PC-9 (cell line): Measurements from ENCODE around the gene SCRN3. TPM values are rescaled to one million over a fixed set of nuclear protein-coding genes. Genes with fewer than 3 reads are reported as not detected.

Source experiments
- BruUV-seq: library from RNA; stranded (reverse); fragments of 400-500 nt; replicated peaks from 2 replicates; lab custom pipeline; 2021; lab: Mats Ljungman, UMichigan
- CTCF ChIA-PET: fragments of 300-600 bp; sonication (Branson Sonifier 250); formaldehyde crosslinking; loops from one replicate; lab custom pipeline; 2022; ENCODE audit warnings: antibody characterized with exemption; lab: Charles Lee
- POLR2A ChIA-PET: fragments of 300-600 bp; sonication (Branson Sonifier 250); formaldehyde crosslinking; loops from one replicate; lab custom pipeline; 2022; ENCODE audit warnings: antibody characterized with exemption; ENCODE audit not compliant: unreplicated experiment; lab: Charles Lee
- DNase-seq, 2 experiments: peaks; one replicate each; pipeline versions ENCODE4 v3.0.0 to v3.0.0-alpha.2; 2015 to 2022; ENCODE audit warnings: mixed read lengths in 1 of 2
- H2AFZ ChIP-seq: fragments of 200-600 bp; sonication (generic); 2 replicates; pipeline ENCODE4 v1.8.1; 2017; ENCODE audit warnings: antibody characterized with exemption
- H3F3A ChIP-seq: fragments of 200-600 bp; sonication (generic); 2 replicates; pipeline ENCODE4 v1.8.1; 2017; ENCODE audit warnings: antibody characterized with exemption, mild to moderate bottlenecking, low read depth; ENCODE audit not compliant: insufficient read depth
- H3K27ac ChIP-seq: fragments of 200-600 bp; sonication (generic); 2 replicates; pipeline ENCODE4 v1.6.1; 2016; ENCODE audit warnings: mixed run types
- H3K27me3 ChIP-seq: fragments of 200-600 bp; sonication (generic); 2 replicates; pipeline ENCODE4 v1.6.1; 2016; ENCODE audit warnings: low read depth, mixed run types; ENCODE audit not compliant: insufficient read depth
- H3K36me3 ChIP-seq: fragments of 200-600 bp; sonication (generic); 2 replicates; pipeline ENCODE4 v1.6.1; 2016; ENCODE audit warnings: low read depth, mixed run types
- H3K4me1 ChIP-seq: fragments of 200-600 bp; sonication (generic); replicated peaks from 2 replicates; pipeline ENCODE4 v1.6.1; 2016; ENCODE audit warnings: mixed run types; ENCODE audit not compliant: insufficient read depth
- H3K4me2 ChIP-seq: fragments of 200-600 bp; sonication (generic); 2 replicates; pipeline ENCODE4 v1.6.1; 2017; ENCODE audit warnings: mixed run types
- H3K4me3 ChIP-seq: fragments of 200-600 bp; sonication (generic); 2 replicates; pipeline ENCODE4 v1.6.1; 2016; ENCODE audit warnings: mixed run types
- H3K79me2 ChIP-seq: fragments of 200-600 bp; sonication (generic); 2 replicates; pipeline ENCODE4 v1.6.1; 2017; ENCODE audit warnings: low read depth, mixed run types
- H3K9me2 ChIP-seq: fragments of 200-600 bp; sonication (generic); 2 replicates; pipeline ENCODE4 v1.8.1; 2017; ENCODE audit warnings: mild to moderate bottlenecking; ENCODE audit not compliant: insufficient read depth
- H3K9me3 ChIP-seq: fragments of 200-600 bp; sonication (generic); 2 replicates; pipeline ENCODE4 v1.8.1; 2016; ENCODE audit warnings: low read depth; ENCODE audit not compliant: insufficient read depth
- H4K20me1 ChIP-seq: fragments of 200-600 bp; sonication (generic); 2 replicates; pipeline ENCODE4 v1.8.1; 2017; ENCODE audit not compliant: insufficient read depth
- EZH2 ChIP-seq: fragments of 200-600 bp; sonication (generic); IDR thresholded peaks from 2 replicates; pipeline ENCODE4 v1.8.0; 2017; ENCODE audit warnings: antibody characterized with exemption, low read depth
- intact Hi-C: fragments of 100-400 bp; cut with micrococcal nuclease; formaldehyde crosslinking; loops from one replicate; pipeline ENCODE4 v1.10.0; 2022; ENCODE audit not compliant: unreplicated experiment
- total RNA-seq: library from RNA; stranded (reverse); gene quantifications from 2 replicates; pipeline ENCODE4 v1.2.3, GENCODE V29; 2021
- TF ChIP-seq, protein P1 (sequence below): fragments of 200-600 bp; sonication (generic); conservative IDR thresholded peaks from 2 replicates; pipeline ENCODE4 v1.6.1; 2017; ENCODE audit warnings: mixed run types, antibody characterized with exemption, mild to moderate bottlenecking, moderate library complexity

Gene SCRN3
- total RNA-seq, 1 experiment from 2014 or later: 28.7 TPM

DNA sequence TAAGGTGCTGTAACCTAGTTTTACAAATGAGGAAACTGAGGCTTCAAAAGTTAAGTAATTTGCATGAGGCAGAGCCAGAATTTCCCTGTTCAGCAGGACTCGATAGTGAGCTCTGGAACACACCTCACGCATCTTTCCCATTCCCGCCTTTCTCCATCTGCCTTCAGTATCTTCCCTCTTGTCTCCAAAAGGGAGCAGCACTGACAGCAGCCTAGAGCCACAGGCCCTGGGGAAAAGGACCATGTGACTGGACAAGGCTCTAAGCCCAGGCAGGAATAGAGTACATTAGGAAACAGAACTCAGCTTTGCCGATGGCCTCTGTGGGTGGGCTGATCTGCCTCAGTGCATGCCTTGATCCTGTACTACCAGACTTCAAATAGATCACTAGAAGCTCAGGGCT is 69.8 kb downstream of the SCRN3 start:
- Histone ChIP-seq H3K9me2 (no peaks in the 10 kb centered on the region), H3K4me3 (no peak overlapping the region), H3K9me3 (no peaks in the 10 kb centered on the region), H3K27me3 (no peaks in the 10 kb centered on the region), H3K27ac (no peak overlapping the region), H3F3A (no peaks in the 10 kb centered on the region), H3K4me2 (no peak overlapping the region), H3K79me2 (no peaks in the 10 kb centered on the region), H4K20me1 (no peaks in the 10 kb centered on the region), H3K36me3 (no peaks in the 10 kb centered on the region), H3K4me1 (no peaks in the 10 kb centered on the region), H2AFZ (no peak overlapping the region)
- TF ChIP-seq, protein P1, sequence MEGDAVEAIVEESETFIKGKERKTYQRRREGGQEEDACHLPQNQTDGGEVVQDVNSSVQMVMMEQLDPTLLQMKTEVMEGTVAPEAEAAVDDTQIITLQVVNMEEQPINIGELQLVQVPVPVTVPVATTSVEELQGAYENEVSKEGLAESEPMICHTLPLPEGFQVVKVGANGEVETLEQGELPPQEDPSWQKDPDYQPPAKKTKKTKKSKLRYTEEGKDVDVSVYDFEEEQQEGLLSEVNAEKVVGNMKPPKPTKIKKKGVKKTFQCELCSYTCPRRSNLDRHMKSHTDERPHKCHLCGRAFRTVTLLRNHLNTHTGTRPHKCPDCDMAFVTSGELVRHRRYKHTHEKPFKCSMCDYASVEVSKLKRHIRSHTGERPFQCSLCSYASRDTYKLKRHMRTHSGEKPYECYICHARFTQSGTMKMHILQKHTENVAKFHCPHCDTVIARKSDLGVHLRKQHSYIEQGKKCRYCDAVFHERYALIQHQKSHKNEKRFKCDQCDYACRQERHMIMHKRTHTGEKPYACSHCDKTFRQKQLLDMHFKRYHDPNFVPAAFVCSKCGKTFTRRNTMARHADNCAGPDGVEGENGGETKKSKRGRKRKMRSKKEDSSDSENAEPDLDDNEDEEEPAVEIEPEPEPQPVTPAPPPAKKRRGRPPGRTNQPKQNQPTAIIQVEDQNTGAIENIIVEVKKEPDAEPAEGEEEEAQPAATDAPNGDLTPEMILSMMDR: no peak
- TF ChIP-seq EZH2: no peak
- intact Hi-C loops: loop anchor here (10.0 kb wide), 1 partner anchor 1629 kb away; the partner anchor contains the start of genes HOXD12 and HOXD13
- DNase-seq: no peak
- ChIA-PET POLR2A (no interaction called here), CTCF (interaction anchor here (0.5 to 1.8 kb wide), 2 partner anchors 82 to 209 kb away, joined by 3 to 7 read pairs; no protein-coding TSS in a partner anchor)
- no TSS peak for BruUV-seq

DNA sequence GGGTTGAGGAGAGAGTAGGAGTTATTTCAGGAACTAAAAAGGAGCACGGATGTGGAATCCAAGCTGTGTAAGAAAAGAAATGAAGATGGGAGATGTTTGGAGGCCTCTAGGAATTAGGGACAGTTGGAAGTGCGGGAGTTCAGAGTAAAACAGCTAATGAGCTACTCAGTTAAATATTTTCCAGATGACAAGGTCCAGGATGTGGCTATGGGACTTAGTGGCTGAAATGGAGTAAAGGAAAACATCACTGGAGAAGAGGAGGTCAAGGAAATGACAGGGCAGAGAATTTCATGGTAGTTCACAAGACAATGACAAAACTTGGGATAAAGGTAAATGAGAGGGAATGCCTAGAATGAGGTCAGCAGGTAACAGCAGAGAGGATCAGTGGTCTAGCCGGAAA is 78.3 kb downstream of the SCRN3 start:
- intact Hi-C loops: no loop called here
- Histone ChIP-seq H3K4me3 (no peak overlapping the region), H3K9me2 (no peaks in the 10 kb centered on the region), H2AFZ (no peak overlapping the region), H3K9me3 (no peaks in the 10 kb centered on the region), H3K36me3 (no peaks in the 10 kb centered on the region), H3K4me1 (no peaks in the 10 kb centered on the region), H3F3A (no peaks in the 10 kb centered on the region), H3K27me3 (no peaks in the 10 kb centered on the region), H3K4me2 (no peak overlapping the region), H3K79me2 (no peaks in the 10 kb centered on the region), H3K27ac (no peak overlapping the region), H4K20me1 (no peaks in the 10 kb centered on the region)
- no peak for DNase-seq
- ChIA-PET POLR2A (no interaction called here), CTCF (interaction anchor here (0.6 to 1.0 kb wide), 2 partner anchors 12 to 73 kb away, joined by 3 to 4 read pairs; no protein-coding TSS in a partner anchor)
- no TSS peak for BruUV-seq
- no peak for TF ChIP-seq EZH2
- TF ChIP-seq, protein P1: no peak

DNA sequence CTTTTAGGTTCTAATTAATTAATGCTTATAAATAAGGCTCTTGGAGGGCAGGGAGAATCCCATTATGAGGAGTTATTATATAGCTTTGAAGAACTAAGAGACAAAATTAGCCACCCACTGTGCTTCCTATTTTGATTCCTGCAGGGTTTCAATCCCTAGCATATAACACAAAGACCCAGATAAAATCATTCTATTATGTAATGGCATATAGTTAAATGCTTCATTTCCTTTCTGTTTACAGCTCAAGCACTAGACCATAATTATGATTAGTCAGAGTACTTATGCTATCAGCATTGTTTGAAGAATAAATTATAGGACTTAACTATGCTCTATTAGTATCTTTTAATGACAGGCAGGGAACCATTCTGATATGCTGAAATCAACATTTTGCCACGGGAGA is 82.2 kb downstream of the SCRN3 start:
- no peak overlapping the region for H2AFZ ChIP-seq
- TF ChIP-seq EZH2: no peak
- TF ChIP-seq, protein P1: no peak
- H4K20me1 ChIP-seq: no peaks in the 10 kb centered on the region
- H3K9me3 ChIP-seq: no peaks in the 10 kb centered on the region
- no peaks in the 10 kb centered on the region for H3K79me2 ChIP-seq
- CTCF ChIA-PET: interaction anchor here (1.1 kb wide), 1 partner anchor 14 kb away, joined by 3 read pairs; no protein-coding TSS in a partner anchor
- POLR2A ChIA-PET: no interaction called here
- H3K27ac ChIP-seq: no peak overlapping the region
- H3F3A ChIP-seq: no peaks in the 10 kb centered on the region
- no peaks in the 10 kb centered on the region for H3K27me3 ChIP-seq
- no peaks in the 10 kb centered on the region for H3K4me1 ChIP-seq
- no peak overlapping the region for H3K4me2 ChIP-seq
- no TSS peak for BruUV-seq
- H3K4me3 ChIP-seq: no peak overlapping the region
- no peak for DNase-seq
- H3K36me3 ChIP-seq: no peaks in the 10 kb centered on the region
- H3K9me2 ChIP-seq: no peaks in the 10 kb centered on the region
- intact Hi-C loops: no loop called here

Other genes with a start within 250 kb of the SCRN3 start
- gene OLA1, start 147.2 kb upstream of the SCRN3 start, total RNA-seq: 172 and 263 TPM in 2 replicates
- gene SP9, start 60.8 kb upstream of the SCRN3 start, total RNA-seq: not detected in 2 replicates
- gene GPR155, start 91.3 kb downstream of the SCRN3 start, total RNA-seq: 0.18 and 0.79 TPM in 2 replicates
- gene WIPF1, start 202.1 kb downstream of the SCRN3 start, total RNA-seq: 0.46 and 1.3 TPM in 2 replicates